ENCODE results near the gene G6PC3.

The G6PC3 gene

DNA sequence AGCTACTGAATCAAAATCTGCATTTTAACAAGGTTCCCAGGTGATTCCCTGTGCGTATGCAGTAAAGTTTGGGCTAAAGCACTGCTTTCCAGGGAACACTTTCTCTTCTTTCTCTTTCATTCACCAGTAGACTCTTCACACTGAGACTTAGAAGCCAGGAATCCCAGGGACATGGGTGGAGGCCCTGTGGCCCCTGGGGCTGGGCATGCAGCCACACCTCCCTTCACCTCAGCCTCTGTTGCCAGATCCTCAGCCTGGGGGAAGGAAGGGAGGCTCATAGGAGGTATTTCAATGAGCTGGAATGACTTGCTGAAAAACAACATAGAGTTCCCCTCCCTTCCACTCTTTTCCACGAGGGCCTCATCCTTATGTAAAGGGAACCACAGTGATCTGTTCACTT, 1.2 kb downstream of the G6PC3 start:
- no peak for TF ChIP-seq CTCF (IDR thresholded peaks at IDR 0.05; ENCODE audit: unreplicated experiment in 3 of 3)
- Mint-ChIP-seq H3K27me3 (ENCODE audit: low read depth) (no peaks in the 10 kb centered on the region), H3K9me3 (no peaks in the 10 kb centered on the region), H3K27ac (peak overlapping the region; percentile 91 to 99 (median 98)), H3K4me1 (peaks cover 34% of the 10 kb centered on the region), H3K4me3 (peak overlapping the region; percentile 96 to 98 (median 97)), H3K36me3 (ENCODE audit: low read depth) (peaks cover 19% of the 10 kb centered on the region)

DNA sequence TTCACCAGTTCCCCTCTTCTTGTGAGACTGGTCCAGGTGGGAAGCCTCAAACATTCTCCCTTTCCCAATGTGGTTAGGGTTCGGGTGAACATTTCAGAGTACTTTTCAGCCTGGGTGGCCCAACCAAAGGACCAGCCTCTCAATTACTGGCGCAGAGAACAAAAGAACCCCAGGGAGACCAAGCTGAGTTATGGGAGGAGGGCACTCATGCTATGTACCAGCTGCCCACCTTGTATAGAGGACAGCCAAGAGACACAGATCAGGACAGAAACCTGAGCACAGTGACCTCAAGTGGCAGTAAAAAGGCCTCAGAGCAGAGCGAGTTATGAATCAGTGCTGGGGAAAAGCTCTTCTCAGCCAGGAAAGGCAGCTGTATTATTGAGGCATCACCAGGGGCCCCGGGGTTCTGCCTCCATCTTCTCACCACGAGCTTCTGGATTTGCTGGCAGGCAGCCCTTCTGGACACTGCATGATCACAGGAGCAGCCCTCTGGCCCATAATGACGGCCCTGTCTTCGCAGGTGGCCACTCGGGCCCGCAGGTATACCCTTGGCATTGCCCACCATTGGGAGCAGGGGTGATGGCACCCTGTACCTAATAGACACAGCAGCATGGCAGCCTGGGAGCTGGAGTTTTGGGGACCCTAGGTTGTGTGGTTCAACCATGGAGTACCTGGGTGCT, 3.8 kb downstream of the G6PC3 start:
- peaks cover 33% of the 10 kb centered on the region for H3K36me3 Mint-ChIP-seq (ENCODE audit: low read depth)
- H3K27me3 Mint-ChIP-seq (ENCODE audit: low read depth), result no peaks in the 10 kb centered on the region
- no peak for TF ChIP-seq CTCF (IDR thresholded peaks at IDR 0.05; ENCODE audit: unreplicated experiment in 3 of 3)
- peaks cover 27% of the 10 kb centered on the region for H3K4me1 Mint-ChIP-seq
- no peaks in the 10 kb centered on the region for H3K9me3 Mint-ChIP-seq
- H3K27ac Mint-ChIP-seq, result peak overlapping the region in 2 of 3 experiments; percentile 16 to 48
- peak overlapping the region; percentile 45 to 54 (median 53) for H3K4me3 Mint-ChIP-seq

DNA sequence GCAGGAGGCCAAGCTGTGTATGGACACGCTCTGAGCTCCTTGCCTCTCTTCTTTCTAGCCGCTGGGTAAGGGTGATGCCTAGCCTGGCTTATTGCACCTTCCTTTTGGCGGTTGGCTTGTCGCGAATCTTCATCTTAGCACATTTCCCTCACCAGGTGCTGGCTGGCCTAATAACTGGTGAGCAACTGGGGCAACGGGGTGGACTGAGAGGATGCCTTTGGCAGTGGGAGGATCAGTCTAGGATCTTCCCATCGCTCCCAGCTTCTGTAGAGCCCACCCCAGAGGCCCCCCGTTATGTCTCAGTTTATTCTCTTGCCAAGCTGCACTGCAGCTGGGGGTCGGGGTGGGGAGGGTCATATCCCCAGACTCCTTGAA, 4.4 kb downstream of the G6PC3 start:
- Mint-ChIP-seq H3K4me3 (peak overlapping the region in 1 of 3 experiments; percentile 32), H3K4me1 (peaks cover 25% of the 10 kb centered on the region), H3K36me3 (ENCODE audit: low read depth) (peaks cover 35% of the 10 kb centered on the region)

DNA sequence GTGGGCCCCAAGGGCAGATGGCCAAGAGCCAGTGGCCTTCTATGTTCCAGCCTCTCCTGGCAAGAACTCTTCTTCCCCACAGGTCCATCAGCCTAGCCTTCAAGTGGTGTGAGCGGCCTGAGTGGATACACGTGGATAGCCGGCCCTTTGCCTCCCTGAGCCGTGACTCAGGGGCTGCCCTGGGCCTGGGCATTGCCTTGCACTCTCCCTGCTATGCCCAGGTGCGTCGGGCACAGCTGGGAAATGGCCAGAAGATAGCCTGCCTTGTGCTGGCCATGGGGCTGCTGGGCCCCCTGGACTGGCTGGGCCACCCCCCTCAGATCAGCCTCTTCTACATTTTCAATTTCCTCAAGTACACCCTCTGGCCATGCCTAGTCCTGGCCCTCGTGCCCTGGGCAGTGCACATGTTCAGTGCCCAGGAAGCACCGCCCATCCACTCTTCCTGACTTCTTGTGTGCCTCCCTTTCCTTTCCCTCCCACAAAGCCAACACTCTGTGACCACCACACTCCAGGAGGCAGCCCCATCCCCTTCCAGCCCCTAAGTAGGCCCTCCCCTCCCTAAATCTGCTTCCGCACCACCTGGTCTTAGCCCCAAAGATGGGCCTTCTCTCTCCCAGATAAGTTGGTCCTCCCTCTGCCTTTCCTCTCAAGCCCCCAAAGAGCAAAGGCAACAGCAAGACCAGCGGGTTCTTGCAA, 5.2 kb downstream of the G6PC3 start:
- no peaks in the 10 kb centered on the region for H3K9me3 Mint-ChIP-seq
- no peak for TF ChIP-seq CTCF (IDR thresholded peaks at IDR 0.05; ENCODE audit: unreplicated experiment in 3 of 3)
- peaks cover 44% of the 10 kb centered on the region for H3K36me3 Mint-ChIP-seq (ENCODE audit: low read depth)
- no peak overlapping the region for H3K4me3 Mint-ChIP-seq
- peaks cover 18% of the 10 kb centered on the region for H3K4me1 Mint-ChIP-seq
- H3K27ac Mint-ChIP-seq, result peak overlapping the region in 1 of 3 experiments; percentile 44
- no peaks in the 10 kb centered on the region for H3K27me3 Mint-ChIP-seq (ENCODE audit: low read depth)

More for the DNA sequence above, 4.4 kb downstream of the G6PC3 start:
- peak overlapping the region in 1 of 3 experiments; percentile 44 for H3K27ac Mint-ChIP-seq
- no peaks in the 10 kb centered on the region for H3K9me3 Mint-ChIP-seq
- TF ChIP-seq CTCF (IDR thresholded peaks at IDR 0.05; ENCODE audit: unreplicated experiment in 3 of 3), result no peak
- no peaks in the 10 kb centered on the region for H3K27me3 Mint-ChIP-seq (ENCODE audit: low read depth)

DNA sequence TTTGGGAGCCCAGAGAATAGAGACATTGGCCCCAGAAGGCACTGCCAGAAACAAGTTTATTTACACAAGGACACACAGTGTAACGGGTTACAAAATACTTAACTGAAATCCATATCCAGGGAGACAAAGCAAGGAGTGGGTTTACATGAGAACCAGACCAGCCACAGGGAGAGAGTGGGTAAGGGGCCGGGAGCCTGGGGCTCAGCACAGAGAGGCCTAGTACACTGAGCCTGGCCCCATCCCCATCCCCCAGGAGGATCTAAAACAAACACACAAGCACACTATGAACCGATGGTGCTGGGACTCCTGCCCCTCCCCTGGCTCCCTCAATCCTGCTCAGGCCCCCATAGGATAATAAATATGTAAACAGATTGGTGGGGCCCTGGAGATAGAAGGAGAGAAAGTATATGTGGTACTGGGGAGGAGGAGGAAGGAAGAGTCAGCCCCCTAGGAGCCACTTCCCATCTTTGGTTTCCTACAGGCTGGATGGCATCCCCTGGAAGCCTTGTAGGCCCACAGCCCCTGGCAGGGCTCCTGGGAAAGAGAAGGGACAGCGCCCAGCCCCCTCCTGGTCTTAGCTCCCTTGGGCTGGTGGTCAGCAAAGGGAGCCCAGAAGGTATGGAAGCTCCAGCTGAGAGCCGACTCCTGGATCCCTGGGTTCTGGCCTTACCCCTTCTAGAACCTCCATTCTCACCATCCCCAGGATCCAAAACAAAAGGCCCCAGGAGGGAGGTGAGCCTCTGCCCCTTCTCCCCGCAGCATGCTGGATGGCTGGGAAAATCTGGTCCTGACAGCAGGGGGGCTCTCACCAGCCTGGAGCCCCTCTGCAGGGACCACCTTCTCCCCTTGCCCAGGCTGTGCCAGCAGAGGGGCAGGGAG, 6.4 kb downstream of the G6PC3 start:
- no peak for TF ChIP-seq CTCF (IDR thresholded peaks at IDR 0.05; ENCODE audit: unreplicated experiment in 3 of 3)
- peaks cover 8% of the 10 kb centered on the region for H3K4me1 Mint-ChIP-seq
- H3K27me3 Mint-ChIP-seq (ENCODE audit: low read depth), result no peaks in the 10 kb centered on the region
- H3K4me3 Mint-ChIP-seq, result no peak overlapping the region
- H3K27ac Mint-ChIP-seq, result no peak overlapping the region
- no peaks in the 10 kb centered on the region for H3K9me3 Mint-ChIP-seq
- peaks cover 48% of the 10 kb centered on the region for H3K36me3 Mint-ChIP-seq (ENCODE audit: low read depth)
